Esophagus muscularis mucosa (tissue), 4 donors: Measurements from ENCODE around the gene LAMTOR2. TPM values are rescaled to one million over a fixed set of nuclear protein-coding genes. Genes with fewer than 3 reads are reported as not detected.

Experiments
- DNase-seq: peaks from one replicate; pipeline ENCODE4 v3.0.0-alpha.2; 2017; ENCODE audit errors: extremely low spot score
- H3K27ac ChIP-seq, 4 donors: fragments of 200-600 bp; sonication (generic); replicated peaks in 1 of 4; 1 replicate in 3 of 4; 2 replicates in 1 of 4; pipeline ENCODE4 v1.5.1; 2016 to 2019; ENCODE audit warnings: mild to moderate bottlenecking in 1 of 4
- H3K27me3 ChIP-seq, 4 donors: fragments of 200-600 bp; sonication (generic); one replicate each; pipeline versions ENCODE4 v1.5.1 to v1.6.0; 2016 to 2019
- H3K36me3 ChIP-seq, 4 donors: fragments of 200-600 bp; sonication (generic); one replicate each; pipeline ENCODE4 v1.5.1; 2016 to 2019
- H3K4me1 ChIP-seq, 4 donors: fragments of 200-600 bp; sonication (generic); one replicate each; pipeline ENCODE4 v1.5.1; 2016 to 2019
- H3K4me3 ChIP-seq, 4 donors: fragments of 200-600 bp; sonication (generic); 1 replicate in 2 of 4; 2 replicates in 2 of 4; pipeline ENCODE4 v1.5.1; 2016 to 2019; ENCODE audit warnings: mild to moderate bottlenecking in 4 of 4, moderate library complexity in 1 of 4
- H3K9me3 ChIP-seq, 4 donors: fragments of 200-600 bp; sonication (generic); 1 replicate in 3 of 4; 2 replicates in 1 of 4; pipeline ENCODE4 v1.5.1; 2016 to 2019
- EP300 ChIP-seq: sonication (generic); formaldehyde crosslinking; IDR thresholded peaks from one replicate; pipeline ENCODE4 v1.6.1; 2017; ENCODE audit warnings: antibody characterized with exemption
- POLR2A ChIP-seq: fragments of 450-650 bp; IDR thresholded peaks from one replicate; pipeline ENCODE4 v1.6.1; 2017; ENCODE audit warnings: antibody characterized with exemption, moderate library complexity, mild to moderate bottlenecking, low read depth
- POLR2AphosphoS5 ChIP-seq, 2 donors: sonication (generic); formaldehyde crosslinking; IDR thresholded peaks; one replicate each; pipeline ENCODE4 v1.6.1; 2017; ENCODE audit warnings: antibody characterized with exemption in 2 of 2
- WGBS: methylation state at CpG from one replicate; pipeline ENCODE4 v1.1.5; 2018; 5-methylcytosine and 5-hydroxymethylcytosine counted together
- intact Hi-C: fragments of 100-400 bp; cut with DNase I; formaldehyde crosslinking; loops from one replicate; pipeline ENCODE4 v1.15.1; 2023
- total RNA-seq, 4 donors: library from RNA; depleted of rRNA; stranded (reverse); fragments of >200 nt; gene quantifications; one replicate each; pipeline versions ENCODE4 v1.1.0 to v1.2.1, GENCODE V29; 2016
- TF ChIP-seq, protein P1 (sequence below), 3 experiments: fragments of 200-600 bp in 2 of 3; fragments of 450-650 bp in 1 of 3; sonication (generic) in 2 of 3; IDR thresholded peaks; one replicate each; pipeline ENCODE4 v1.5.1; 2017 to 2019; ENCODE audit warnings: antibody characterized with exemption in 3 of 3, mild to moderate bottlenecking in 2 of 3, moderate library complexity in 1 of 3

The LAMTOR2 gene
- total RNA-seq, 4 donors from 2014 or later, result 59.3 to 106 (median 75.5) TPM

DNA sequence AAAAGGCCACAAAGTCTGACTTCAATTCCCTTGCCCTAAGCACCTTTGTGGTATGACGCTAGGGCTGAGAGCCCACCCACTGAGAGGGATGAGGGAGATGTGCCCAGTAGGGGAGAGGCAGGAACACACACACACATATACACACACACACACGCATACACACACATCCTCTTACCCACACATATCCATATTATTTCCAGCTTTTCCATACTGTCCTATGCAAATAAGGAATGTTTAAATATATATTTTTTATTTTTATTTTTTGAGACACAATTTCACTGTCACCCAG is 9.4 kb downstream of the LAMTOR2 start:
- H3K4me1 ChIP-seq, result no peaks in the 10 kb centered on the region
- H3K27me3 ChIP-seq, result no peaks in the 10 kb centered on the region
- DNase-seq, result no peak
- intact Hi-C loops, result no loop called here
- WGBS, result 67% methylated on average over 2 of the region's 2 CpGs
- H3K36me3 ChIP-seq, result peaks cover 0 to 3% (median under 1%) of the 10 kb centered on the region in 4 donors
- H3K27ac ChIP-seq, result no peak overlapping the region
- TF ChIP-seq EP300 (no peak), POLR2AphosphoS5 (IDR thresholded peaks at IDR 0.05) (no peak), POLR2A (no peak)
- H3K4me3 ChIP-seq, result no peak overlapping the region
- no peaks in the 10 kb centered on the region for H3K9me3 ChIP-seq

DNA sequence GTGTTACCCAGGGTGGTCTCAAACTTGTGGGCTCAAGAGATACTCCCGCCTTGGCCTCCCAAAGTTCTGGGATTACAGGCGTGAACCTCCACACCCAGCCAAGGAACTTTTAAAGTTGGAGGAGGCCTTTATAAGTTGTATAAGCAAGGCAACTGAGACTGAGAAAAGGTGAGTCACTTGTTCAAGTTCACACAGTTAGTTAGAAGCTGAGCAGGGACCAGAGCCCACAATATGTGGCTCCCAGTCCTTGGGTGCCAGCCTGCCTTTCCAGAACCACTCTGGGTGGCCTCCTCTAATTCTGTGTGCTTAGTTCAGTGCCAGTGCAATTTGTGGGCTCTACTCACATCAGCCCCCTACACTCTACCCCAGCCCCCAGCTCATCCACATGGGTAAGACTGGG is 10.0 kb downstream of the LAMTOR2 start:
- Histone ChIP-seq H3K4me1 (no peaks in the 10 kb centered on the region), H3K9me3 (no peaks in the 10 kb centered on the region), H3K27me3 (no peaks in the 10 kb centered on the region), H3K27ac (no peak overlapping the region), H3K36me3 (no peaks in the 10 kb centered on the region), H3K4me3 (no peak overlapping the region)
- intact Hi-C loops, result no loop called here
- DNase-seq, result no peak
- TF ChIP-seq, protein P1, sequence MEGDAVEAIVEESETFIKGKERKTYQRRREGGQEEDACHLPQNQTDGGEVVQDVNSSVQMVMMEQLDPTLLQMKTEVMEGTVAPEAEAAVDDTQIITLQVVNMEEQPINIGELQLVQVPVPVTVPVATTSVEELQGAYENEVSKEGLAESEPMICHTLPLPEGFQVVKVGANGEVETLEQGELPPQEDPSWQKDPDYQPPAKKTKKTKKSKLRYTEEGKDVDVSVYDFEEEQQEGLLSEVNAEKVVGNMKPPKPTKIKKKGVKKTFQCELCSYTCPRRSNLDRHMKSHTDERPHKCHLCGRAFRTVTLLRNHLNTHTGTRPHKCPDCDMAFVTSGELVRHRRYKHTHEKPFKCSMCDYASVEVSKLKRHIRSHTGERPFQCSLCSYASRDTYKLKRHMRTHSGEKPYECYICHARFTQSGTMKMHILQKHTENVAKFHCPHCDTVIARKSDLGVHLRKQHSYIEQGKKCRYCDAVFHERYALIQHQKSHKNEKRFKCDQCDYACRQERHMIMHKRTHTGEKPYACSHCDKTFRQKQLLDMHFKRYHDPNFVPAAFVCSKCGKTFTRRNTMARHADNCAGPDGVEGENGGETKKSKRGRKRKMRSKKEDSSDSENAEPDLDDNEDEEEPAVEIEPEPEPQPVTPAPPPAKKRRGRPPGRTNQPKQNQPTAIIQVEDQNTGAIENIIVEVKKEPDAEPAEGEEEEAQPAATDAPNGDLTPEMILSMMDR (IDR thresholded peaks at IDR 0.05), result no peak
- no peak for TF ChIP-seq POLR2A
- no peak for TF ChIP-seq EP300
- TF ChIP-seq POLR2AphosphoS5 (IDR thresholded peaks at IDR 0.05), result no peak
- WGBS, result 95% methylated on average over 2 of the region's 2 CpGs

DNA sequence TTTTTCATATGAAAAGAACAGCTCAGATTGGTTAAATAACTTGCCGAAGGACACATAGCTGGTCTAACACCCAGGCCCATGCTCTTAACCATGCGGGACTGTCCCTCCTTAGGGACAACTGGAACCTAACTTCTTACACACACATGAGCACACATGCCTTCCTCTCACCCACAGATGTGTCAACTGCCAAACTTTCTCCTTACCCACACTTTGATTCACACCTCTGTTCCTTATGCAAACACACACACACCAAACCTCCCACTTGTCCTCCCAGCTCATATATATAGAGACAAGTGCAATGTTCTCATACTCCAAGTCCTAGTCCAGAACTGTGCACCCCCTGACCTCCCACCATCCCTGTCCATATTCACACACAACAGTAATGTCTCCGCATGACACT is 10.6 kb downstream of the LAMTOR2 start:
- intact Hi-C loops, result no loop called here
- Histone ChIP-seq H3K4me3 (no peak overlapping the region), H3K9me3 (no peaks in the 10 kb centered on the region), H3K36me3 (no peaks in the 10 kb centered on the region), H3K27ac (no peak overlapping the region), H3K4me1 (no peaks in the 10 kb centered on the region), H3K27me3 (peaks cover 0 to 5% (median 0%) of the 10 kb centered on the region in 4 donors)
- WGBS, result 91% methylated on average over 3 of the region's 3 CpGs
- no peak for DNase-seq
- TF ChIP-seq, protein P1 (IDR thresholded peaks at IDR 0.05), result no peak
- TF ChIP-seq POLR2AphosphoS5 (IDR thresholded peaks at IDR 0.05), result no peak
- no peak for TF ChIP-seq POLR2A
- TF ChIP-seq EP300, result no peak

DNA sequence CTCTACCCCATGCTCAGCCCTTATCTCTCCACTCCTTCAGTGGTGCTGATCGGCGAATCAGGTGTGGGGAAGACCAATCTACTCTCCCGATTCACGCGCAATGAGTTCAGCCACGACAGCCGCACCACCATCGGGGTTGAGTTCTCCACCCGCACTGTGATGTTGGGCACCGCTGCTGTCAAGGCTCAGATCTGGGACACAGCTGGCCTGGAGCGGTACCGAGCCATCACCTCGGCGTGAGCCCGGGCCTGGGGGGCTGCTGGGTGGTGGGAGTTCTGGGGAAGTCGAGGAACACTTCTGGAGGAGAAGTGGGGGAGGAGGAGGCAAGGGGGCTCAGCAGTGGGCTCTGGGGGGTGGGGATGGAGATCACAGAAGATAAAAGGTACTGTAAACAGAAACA is 11.3 kb downstream of the LAMTOR2 start:
- intact Hi-C loops, result no loop called here
- Histone ChIP-seq H3K36me3 (no peaks in the 10 kb centered on the region), H3K4me3 (no peak overlapping the region), H3K9me3 (no peaks in the 10 kb centered on the region), H3K27ac (no peak overlapping the region), H3K4me1 (no peaks in the 10 kb centered on the region), H3K27me3 (peaks cover 0 to 12% (median 0%) of the 10 kb centered on the region in 4 donors)
- no peak for DNase-seq
- WGBS, result 79% methylated on average over 16 of the region's 16 CpGs
- TF ChIP-seq POLR2AphosphoS5 (IDR thresholded peaks at IDR 0.05) (no peak), EP300 (no peak), POLR2A (no peak)
- TF ChIP-seq, protein P1 (IDR thresholded peaks at IDR 0.05), result no peak

DNA sequence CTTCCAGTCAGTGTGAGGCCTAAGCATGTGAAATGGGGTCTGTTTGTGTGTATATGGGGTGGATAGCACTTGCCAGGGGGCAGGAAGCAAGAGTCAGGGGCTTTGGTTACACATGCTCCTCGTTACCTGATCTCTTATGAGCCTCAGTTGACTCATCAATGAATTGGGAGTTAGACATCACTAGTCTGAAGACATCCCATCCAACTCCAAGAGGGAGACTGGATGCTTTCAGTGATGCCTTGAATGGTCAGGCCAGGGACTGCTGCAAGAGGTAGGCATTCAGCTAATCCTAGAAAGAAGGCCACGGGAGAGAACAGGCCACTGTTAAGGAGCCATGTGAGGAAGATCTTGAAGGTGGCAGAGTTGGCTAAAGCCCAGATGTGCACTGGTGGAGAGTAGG is 12.7 kb downstream of the LAMTOR2 start:
- H3K4me1 ChIP-seq, result no peaks in the 10 kb centered on the region
- WGBS, result 85% methylated on average over 2 of the region's 2 CpGs
- intact Hi-C loops, result no loop called here
- H3K27me3 ChIP-seq, result peaks cover 0 to 17% (median 0%) of the 10 kb centered on the region in 4 donors
- no peak for DNase-seq
- no peak overlapping the region for H3K4me3 ChIP-seq
- no peaks in the 10 kb centered on the region for H3K36me3 ChIP-seq
- TF ChIP-seq POLR2AphosphoS5 (IDR thresholded peaks at IDR 0.05) (no peak), EP300 (no peak), POLR2A (no peak)
- TF ChIP-seq, protein P1 (IDR thresholded peaks at IDR 0.05), result no peak
- no peaks in the 10 kb centered on the region for H3K9me3 ChIP-seq
- no peak overlapping the region for H3K27ac ChIP-seq
